KMS-11 (cell line): ENCODE measurements around the gene OCLN.
"Not testable (repeated sequence)": the region's sequence is repeated elsewhere in the genome, so short reads cannot be mapped to it uniquely, and the experiment has no call there.

Experiments
- H2AFZ ChIP-seq: fragments of 200-600 bp; sonication (generic); 2 replicates; pipeline ENCODE4 v1.6.1; 2016; ENCODE audit warnings: antibody characterized with exemption, mixed run types, low read depth
- H3K27ac ChIP-seq: fragments of 200-600 bp; sonication (generic); 2 replicates; pipeline ENCODE4 v1.6.1; 2016; ENCODE audit warnings: mild to moderate bottlenecking, mixed run types
- H3K27me3 ChIP-seq: fragments of 200-600 bp; sonication (generic); 2 replicates; pipeline ENCODE4 v1.6.1; 2017; ENCODE audit warnings: mild to moderate bottlenecking, low read depth, mixed run types, moderate library complexity; ENCODE audit not compliant: insufficient read depth
- H3K36me3 ChIP-seq: fragments of 200-600 bp; sonication (generic); 2 replicates; pipeline ENCODE4 v1.6.1; 2017; ENCODE audit warnings: mild to moderate bottlenecking, mixed run types; ENCODE audit not compliant: insufficient read depth
- H3K4me1 ChIP-seq: fragments of 200-600 bp; sonication (generic); 2 replicates; pipeline ENCODE4 v1.6.1; 2016; ENCODE audit warnings: mild to moderate bottlenecking, low read depth, mixed run types; ENCODE audit not compliant: poor library complexity, severe bottlenecking
- H3K4me2 ChIP-seq: fragments of 200-600 bp; sonication (generic); 2 replicates; pipeline ENCODE4 v1.7.0; 2016; ENCODE audit warnings: mild to moderate bottlenecking, mixed run types
- H3K4me3 ChIP-seq: fragments of 200-600 bp; sonication (generic); IDR thresholded peaks from 2 replicates; pipeline ENCODE4 v1.6.1; 2017; ENCODE audit warnings: low read depth, low read length, mixed read lengths; ENCODE audit not compliant: insufficient read depth
- H3K79me2 ChIP-seq: fragments of 200-600 bp; sonication (generic); 2 replicates; pipeline ENCODE4 v1.6.1; 2016; ENCODE audit warnings: low read depth, mixed run types; ENCODE audit not compliant: insufficient read depth
- H3K9ac ChIP-seq: fragments of 200-600 bp; sonication (generic); 2 replicates; pipeline ENCODE4 v1.6.1; 2016; ENCODE audit warnings: mild to moderate bottlenecking, mixed run types
- H4K20me1 ChIP-seq: fragments of 200-600 bp; sonication (generic); 2 replicates; pipeline ENCODE4 v1.6.1; 2016; ENCODE audit warnings: mild to moderate bottlenecking, mixed run types; ENCODE audit not compliant: insufficient read depth
- CTCF ChIP-seq: fragments of 200-600 bp; sonication (generic); conservative IDR thresholded peaks from 2 replicates; pipeline ENCODE4 v1.6.1; 2017; ENCODE audit warnings: low read depth, mild to moderate bottlenecking, antibody characterized with exemption, low read length, moderate library complexity, mixed read lengths

The OCLN gene

GRCh38 chr5:69451941-69452647, 40.5 kb upstream of the OCLN start:
- Histone ChIP-seq H3K4me1 (no peaks in the 10 kb centered on the region), H4K20me1 (no peaks in the 10 kb centered on the region), H3K27me3 (no peaks in the 10 kb centered on the region), H3K79me2 (no peaks in the 10 kb centered on the region), H3K4me2 (no peak overlapping the region), H3K36me3 (no peaks in the 10 kb centered on the region), H3K4me3 (no peak overlapping the region), H2AFZ (no peak overlapping the region), H3K27ac (no peak overlapping the region), H3K9ac (no peak overlapping the region)
- no peak for TF ChIP-seq CTCF

GRCh38 chr5:69453487-69453886, 39.1 kb upstream of the OCLN start:
- not testable (repeated sequence) for H3K4me1 ChIP-seq, H3K4me2 ChIP-seq, H3K36me3 ChIP-seq, H3K9ac ChIP-seq, H2AFZ ChIP-seq, H3K27me3 ChIP-seq, H3K4me3 ChIP-seq, H3K27ac ChIP-seq, H3K79me2 ChIP-seq, H4K20me1 ChIP-seq

GRCh38 chr5:69454460-69455249, 37.9 kb upstream of the OCLN start:
- H3K27me3 ChIP-seq = no peaks in the 10 kb centered on the region
- H3K4me3 ChIP-seq = no peak overlapping the region
- no peak overlapping the region for H3K4me2 ChIP-seq
- no peak overlapping the region for H2AFZ ChIP-seq
- no peaks in the 10 kb centered on the region for H4K20me1 ChIP-seq
- H3K4me1 ChIP-seq = no peaks in the 10 kb centered on the region
- TF ChIP-seq CTCF = no peak
- no peak overlapping the region for H3K27ac ChIP-seq
- H3K9ac ChIP-seq = no peak overlapping the region
- no peaks in the 10 kb centered on the region for H3K79me2 ChIP-seq
- H3K36me3 ChIP-seq = no peaks in the 10 kb centered on the region

GRCh38 chr5:69455428-69455988, 37.1 kb upstream of the OCLN start:
- not testable (repeated sequence) for H4K20me1 ChIP-seq, H3K9ac ChIP-seq, H2AFZ ChIP-seq, H3K4me1 ChIP-seq, H3K36me3 ChIP-seq, H3K27ac ChIP-seq, H3K4me3 ChIP-seq, H3K27me3 ChIP-seq, H3K79me2 ChIP-seq, H3K4me2 ChIP-seq

GRCh38 chr5:69462170-69462569, 30.4 kb upstream of the OCLN start:
- Histone ChIP-seq H3K4me2 (no peak overlapping the region), H3K9ac (no peak overlapping the region), H3K27ac (no peak overlapping the region), H3K27me3 (no peaks in the 10 kb centered on the region), H2AFZ (no peak overlapping the region), H4K20me1 (no peaks in the 10 kb centered on the region), H3K4me1 (no peaks in the 10 kb centered on the region), H3K4me3 (no peak overlapping the region), H3K79me2 (no peaks in the 10 kb centered on the region), H3K36me3 (no peaks in the 10 kb centered on the region)
- TF ChIP-seq CTCF = no peak

GRCh38 chr5:69466375-69466774, 26.2 kb upstream of the OCLN start:
- not testable (repeated sequence) for H2AFZ ChIP-seq, H3K79me2 ChIP-seq, H3K27me3 ChIP-seq, H3K9ac ChIP-seq, H3K4me2 ChIP-seq, H4K20me1 ChIP-seq, H3K36me3 ChIP-seq, H3K4me3 ChIP-seq, H3K27ac ChIP-seq, H3K4me1 ChIP-seq
